GM18909 (cell line): ENCODE data around the gene ESPL1.

Experiments used
- ATAC-seq: cut with Tn5 transposase; IDR thresholded peaks from one replicate; pipeline ENCODE4 v1.9.1; 2021; ENCODE audit warnings: mild to moderate bottlenecking; ENCODE audit not compliant: unreplicated experiment, poor library complexity

Gene ESPL1

GRCh38 chr12:53230108-53230845 lies 37.8 kb upstream of the ESPL1 start:
- no peak for ATAC-seq

- no peak for ATAC-seq
These were observed 36.5 kb upstream of the ESPL1 start for GRCh38 chr12:53231671-53231920.

- no peak for ATAC-seq
These were observed 36.0 kb upstream of the ESPL1 start, which contains the start of gene RARG for GRCh38 chr12:53231921-53232645. RARG (minus strand) TSS chr12:53232209; CDS start chr12:53227545, 4,664 bp downstream.

- no peak for ATAC-seq
These were observed 35.2 kb upstream of the ESPL1 start for GRCh38 chr12:53232646-53233461.

GRCh38 chr12:53233671-53234121 lies 34.4 kb upstream of the ESPL1 start:
- ATAC-seq, result no peak

GRCh38 chr12:53234271-53234914 lies 33.7 kb upstream of the ESPL1 start:
- ATAC-seq, result no peak

GRCh38 chr12:53235164-53235563 lies 32.9 kb upstream of the ESPL1 start:
- ATAC-seq, result no peak

GRCh38 chr12:53235742-53236442 lies 32.2 kb upstream of the ESPL1 start:
- no peak for ATAC-seq

- no peak for ATAC-seq
These were observed 31.5 kb upstream of the ESPL1 start for GRCh38 chr12:53236443-53237111.

GRCh38 chr12:53239643-53240258 lies 28.3 kb upstream of the ESPL1 start:
- ATAC-seq, result no peak

GRCh38 chr12:53241623-53242412 lies 26.3 kb upstream of the ESPL1 start:
- ATAC-seq, result no peak

- ATAC-seq, result no peak
These were observed 23.8 kb upstream of the ESPL1 start for GRCh38 chr12:53244337-53244736.

- ATAC-seq, result no peak
These were observed 22.8 kb upstream of the ESPL1 start for GRCh38 chr12:53245286-53245685.

- ATAC-seq, result peak; percentile 71
These were observed 16.4 kb upstream of the ESPL1 start for GRCh38 chr12:53251477-53252348.

- peak; percentile 3 for ATAC-seq
These were observed 15.7 kb upstream of the ESPL1 start for GRCh38 chr12:53252349-53252916.

- ATAC-seq, result no peak
These were observed 14.8 kb upstream of the ESPL1 start for GRCh38 chr12:53253298-53253697.
